Thyroid gland (tissue), 4 donors: Measurements from ENCODE around the gene GAS2. TPM values are rescaled to one million over a fixed set of nuclear protein-coding genes. Genes with fewer than 3 reads are reported as not detected.

Experiments used
- DNase-seq, 2 donors: peaks; one replicate each; pipeline ENCODE4 v3.0.0-alpha.2; 2019
- H3K27ac ChIP-seq, 3 donors: fragments of 200-600 bp; sonication (generic); 1 replicate in 2 of 3; 2 replicates in 1 of 3; pipeline ENCODE4 v1.5.1; 2016 to 2019; ENCODE audit warnings: mild to moderate bottlenecking in 1 of 3, moderate library complexity in 1 of 3
- H3K27me3 ChIP-seq: fragments of 200-600 bp; sonication (generic); one replicate; pipeline ENCODE4 v1.5.1; 2019
- H3K36me3 ChIP-seq, 2 donors: fragments of 200-600 bp; sonication (generic); one replicate each; pipeline ENCODE4 v1.5.1; 2016 to 2019
- H3K4me1 ChIP-seq, 2 donors: fragments of 200-600 bp; sonication (generic); one replicate each; pipeline ENCODE4 v1.5.1; 2017 to 2019
- H3K4me3 ChIP-seq, 3 donors: fragments of 200-600 bp; sonication (generic); replicated peaks in 1 of 3; 1 replicate in 2 of 3; 2 replicates in 1 of 3; pipeline ENCODE4 v1.5.1; 2016; ENCODE audit warnings: mild to moderate bottlenecking in 1 of 3
- H3K9me3 ChIP-seq: fragments of 200-600 bp; sonication (generic); one replicate; pipeline ENCODE4 v1.5.1; 2017
- CTCF ChIP-seq, 6 experiments: fragments of 200-600 bp in 3 of 6; fragments of 450-650 bp in 3 of 6; sonication (generic) in 3 of 6; IDR thresholded peaks; one replicate each; pipeline ENCODE4 v1.5.1; 2016 to 2019; ENCODE audit warnings: antibody characterized with exemption in 6 of 6, mild to moderate bottlenecking in 2 of 6, inconsistent platforms in 1 of 6, moderate library complexity in 1 of 6
- POLR2A ChIP-seq, 2 donors: fragments of 450-650 bp; IDR thresholded peaks; one replicate each; pipeline ENCODE4 v1.6.1; 2017; ENCODE audit warnings: antibody characterized with exemption in 2 of 2, mild to moderate bottlenecking in 2 of 2, moderate library complexity in 1 of 2
- WGBS, 2 donors: methylation state at CpG; one replicate each; pipeline ENCODE4 v1.1.5; 2017; 5-methylcytosine and 5-hydroxymethylcytosine counted together
- intact Hi-C: fragments of 100-400 bp; cut with DNase I; formaldehyde crosslinking; loops from one replicate; pipeline ENCODE4 v1.15.1; 2023
- total RNA-seq, 4 donors: library from RNA; depleted of rRNA; stranded (reverse); fragments of >200 nt; gene quantifications; one replicate each; pipeline ENCODE4 v1.2.3, GENCODE V29; 2016

GAS2 gene
- total RNA-seq, 4 donors from 2014 or later: 2.3 to 10.2 (median 4.9) TPM; not detected in 1

- WGBS, 2 donors: 89 to 92% methylated on average over 3 of the region's 3 CpGs
- intact Hi-C loops: no loop called here
- H3K4me1 ChIP-seq: no peaks in the 10 kb centered on the region
- H3K9me3 ChIP-seq: no peaks in the 10 kb centered on the region
- H3K27ac ChIP-seq: no peak overlapping the region
- H3K4me3 ChIP-seq: no peak overlapping the region
- no peak for DNase-seq
- no peak for TF ChIP-seq CTCF (IDR thresholded peaks at IDR 0.05)
- TF ChIP-seq POLR2A (IDR thresholded peaks at IDR 0.05): no peak
- no peaks in the 10 kb centered on the region for H3K36me3 ChIP-seq
- H3K27me3 ChIP-seq: no peaks in the 10 kb centered on the region
These were observed 56.9 kb downstream of the GAS2 start for GRCh38 chr11:22723274-22723673.

GRCh38 chr11:22725079-22725478, 58.7 kb downstream of the GAS2 start:
- no peaks in the 10 kb centered on the region for H3K4me1 ChIP-seq

GRCh38 chr11:22728600-22729389, 62.4 kb downstream of the GAS2 start:
- WGBS, 2 donors: 58 to 63% methylated on average over 3 of the region's 3 CpGs
- TF ChIP-seq CTCF (IDR thresholded peaks at IDR 0.05) (no peak), POLR2A (IDR thresholded peaks at IDR 0.05) (no peak)
- H3K4me3 ChIP-seq: no peak overlapping the region
- no peak overlapping the region for H3K27ac ChIP-seq
- intact Hi-C loops: no loop called here
- H3K9me3 ChIP-seq: no peaks in the 10 kb centered on the region
- no peaks in the 10 kb centered on the region for H3K27me3 ChIP-seq
- no peaks in the 10 kb centered on the region for H3K4me1 ChIP-seq
- DNase-seq: no peak
- H3K36me3 ChIP-seq: no peaks in the 10 kb centered on the region

More at GRCh38 chr11:22725079-22725478, 58.7 kb downstream of the GAS2 start:
- no peak for DNase-seq
- TF ChIP-seq POLR2A (IDR thresholded peaks at IDR 0.05) (no peak), CTCF (IDR thresholded peaks at IDR 0.05) (no peak)
- intact Hi-C loops: no loop called here
- no peaks in the 10 kb centered on the region for H3K36me3 ChIP-seq
- no peak overlapping the region for H3K27ac ChIP-seq
- H3K9me3 ChIP-seq: no peaks in the 10 kb centered on the region
- no peaks in the 10 kb centered on the region for H3K27me3 ChIP-seq
- WGBS, 2 donors: 54 to 66% methylated on average over 3 of the region's 3 CpGs
- H3K4me3 ChIP-seq: no peak overlapping the region

GRCh38 chr11:22730319-22730718, 63.9 kb downstream of the GAS2 start:
- intact Hi-C loops: no loop called here
- no peaks in the 10 kb centered on the region for H3K4me1 ChIP-seq
- no peaks in the 10 kb centered on the region for H3K36me3 ChIP-seq
- DNase-seq: no peak
- no peak overlapping the region for H3K4me3 ChIP-seq
- H3K27ac ChIP-seq: no peak overlapping the region
- TF ChIP-seq POLR2A (IDR thresholded peaks at IDR 0.05) (no peak), CTCF (IDR thresholded peaks at IDR 0.05) (peak in 1 of 6 experiments; percentile 7)
- H3K9me3 ChIP-seq: no peaks in the 10 kb centered on the region
- WGBS, 2 donors: 72 to 75% methylated on average over 1 of the region's 1 CpG
- no peaks in the 10 kb centered on the region for H3K27me3 ChIP-seq

- H3K36me3 ChIP-seq: no peaks in the 10 kb centered on the region
- intact Hi-C loops: no loop called here
- H3K9me3 ChIP-seq: no peaks in the 10 kb centered on the region
- H3K4me3 ChIP-seq: no peak overlapping the region
- H3K27me3 ChIP-seq: no peaks in the 10 kb centered on the region
- 49 to 50% methylated on average over 2 of the region's 2 CpGs for WGBS, 2 donors
- no peak overlapping the region for H3K27ac ChIP-seq
- TF ChIP-seq POLR2A (IDR thresholded peaks at IDR 0.05) (no peak), CTCF (IDR thresholded peaks at IDR 0.05) (no peak)
- no peak for DNase-seq
- H3K4me1 ChIP-seq: no peaks in the 10 kb centered on the region
These were observed 66.2 kb downstream of the GAS2 start for GRCh38 chr11:22732588-22732987.
